AG09309 (cell line): ENCODE results near the gene C1orf74.
A peak's percentile ranks its signal among the peaks of the same experiment; 100 is the strongest.

Experiments
- DNase-seq: peaks from one replicate; pipeline ENCODE4 v3.0.0-alpha.2; 2010; ENCODE audit warnings: low read depth
- H3K4me3 ChIP-seq: 2 replicates; pipeline ENCODE4 v1.5.1; 2011; ENCODE audit warnings: mild to moderate bottlenecking, low read depth, low read length, moderate library complexity; ENCODE audit not compliant: control insufficient read depth
- TF ChIP-seq, protein P1 (sequence below): IDR thresholded peaks from 2 replicates; pipeline ENCODE4 v1.5.1; 2011; ENCODE audit warnings: mild to moderate bottlenecking, low read depth, low read length, inconsistent platforms; ENCODE audit not compliant: insufficient read depth, control insufficient read depth; ENCODE audit errors: missing control alignments

The C1orf74 gene

DNA sequence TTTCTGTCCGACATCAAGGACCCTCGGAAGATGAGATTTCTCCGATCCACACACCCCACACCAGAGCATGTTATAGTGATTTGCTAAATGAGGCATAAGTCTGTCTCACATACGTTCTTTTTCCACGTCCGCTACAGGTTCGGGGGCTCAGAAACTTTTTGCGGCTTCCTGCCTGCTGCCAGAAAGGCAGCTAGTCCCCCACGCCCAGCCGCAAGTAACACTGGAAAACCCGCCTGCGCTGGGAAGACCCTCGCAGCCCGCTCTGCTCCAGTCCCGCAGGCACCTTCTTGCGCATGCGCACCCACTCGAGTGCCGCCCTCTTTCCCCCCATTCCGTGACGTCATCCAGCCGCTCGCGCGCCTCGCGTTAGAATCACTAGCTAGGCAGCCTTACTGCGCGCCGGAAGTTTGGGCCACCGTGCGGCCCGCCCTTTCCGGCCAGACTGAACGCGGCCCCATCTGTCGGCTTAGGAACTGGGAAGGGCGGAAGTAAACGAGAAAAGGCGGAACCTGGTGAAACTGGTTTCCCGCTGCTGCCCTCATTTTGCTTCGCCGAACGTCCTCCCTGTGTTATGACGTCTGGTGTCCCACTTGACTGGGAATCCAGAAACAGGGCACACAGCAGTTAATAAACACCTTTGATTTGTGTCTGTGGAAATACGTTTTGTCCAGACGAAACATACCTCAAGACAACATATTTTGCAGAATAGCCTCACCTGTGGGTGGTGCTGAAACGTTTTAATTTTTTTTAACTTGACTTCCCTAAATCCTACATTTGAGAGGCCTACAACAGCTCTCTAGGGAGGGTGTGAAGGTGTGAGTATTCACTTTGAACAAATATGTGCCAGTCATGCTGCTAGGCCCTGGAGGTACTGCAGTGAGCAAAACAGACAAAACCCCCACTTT lies at the start of gene C1orf74:
C1orf74 (minus strand) TSS at position 295 of the 905 bp plus-strand sequence. CDS start 925 bp downstream, outside the sequence.
- peak; percentile 84 for DNase-seq
- TF ChIP-seq, protein P1, sequence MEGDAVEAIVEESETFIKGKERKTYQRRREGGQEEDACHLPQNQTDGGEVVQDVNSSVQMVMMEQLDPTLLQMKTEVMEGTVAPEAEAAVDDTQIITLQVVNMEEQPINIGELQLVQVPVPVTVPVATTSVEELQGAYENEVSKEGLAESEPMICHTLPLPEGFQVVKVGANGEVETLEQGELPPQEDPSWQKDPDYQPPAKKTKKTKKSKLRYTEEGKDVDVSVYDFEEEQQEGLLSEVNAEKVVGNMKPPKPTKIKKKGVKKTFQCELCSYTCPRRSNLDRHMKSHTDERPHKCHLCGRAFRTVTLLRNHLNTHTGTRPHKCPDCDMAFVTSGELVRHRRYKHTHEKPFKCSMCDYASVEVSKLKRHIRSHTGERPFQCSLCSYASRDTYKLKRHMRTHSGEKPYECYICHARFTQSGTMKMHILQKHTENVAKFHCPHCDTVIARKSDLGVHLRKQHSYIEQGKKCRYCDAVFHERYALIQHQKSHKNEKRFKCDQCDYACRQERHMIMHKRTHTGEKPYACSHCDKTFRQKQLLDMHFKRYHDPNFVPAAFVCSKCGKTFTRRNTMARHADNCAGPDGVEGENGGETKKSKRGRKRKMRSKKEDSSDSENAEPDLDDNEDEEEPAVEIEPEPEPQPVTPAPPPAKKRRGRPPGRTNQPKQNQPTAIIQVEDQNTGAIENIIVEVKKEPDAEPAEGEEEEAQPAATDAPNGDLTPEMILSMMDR = no peak

DNA sequence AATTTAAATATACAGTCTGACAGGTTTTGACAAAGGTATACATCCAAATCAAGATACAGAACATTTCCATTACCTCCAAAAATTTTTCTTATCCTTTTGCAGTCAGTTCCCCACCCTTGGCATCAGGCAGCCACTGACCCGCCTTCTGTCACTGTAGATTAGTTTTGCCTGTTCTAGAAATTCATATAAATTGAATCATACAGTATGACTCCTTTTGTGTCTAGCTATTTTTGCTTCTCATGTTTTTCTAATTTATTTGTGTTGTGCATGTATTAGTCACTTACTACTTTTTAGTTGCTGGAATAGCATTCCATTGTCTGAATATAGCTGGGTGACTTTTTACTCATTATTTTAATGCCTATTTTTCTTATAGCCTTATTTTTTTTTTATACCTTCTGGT lies 47.3 kb upstream of the C1orf74 start:
- DNase-seq = no peak
- TF ChIP-seq, protein P1 = no peak
- no peak overlapping the region for H3K4me3 ChIP-seq

More for the DNA sequence above, at the start of gene C1orf74:
- peak within 1 kb of the TSS; percentile 84 for H3K4me3 ChIP-seq

DNA sequence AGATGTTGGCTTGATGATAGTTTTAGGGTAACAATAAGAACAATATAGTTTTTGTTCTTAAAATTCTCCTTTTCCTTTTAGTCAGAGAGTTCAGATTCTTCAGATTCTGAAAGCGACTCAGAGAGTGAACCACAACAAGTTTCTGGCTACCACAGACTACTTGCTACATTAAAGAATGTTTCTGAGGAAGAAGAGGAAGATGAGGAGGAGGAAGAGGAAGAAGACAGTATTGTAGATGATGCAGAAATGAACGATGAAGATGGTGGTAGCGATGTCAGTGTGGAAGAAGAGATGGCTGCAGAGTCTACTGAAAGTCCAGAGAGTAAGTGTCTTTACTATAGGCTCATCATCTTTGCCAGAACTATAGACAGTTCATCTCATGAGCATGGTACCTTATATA lies 46.4 kb upstream of the C1orf74 start:
- DNase-seq = no peak

DNA sequence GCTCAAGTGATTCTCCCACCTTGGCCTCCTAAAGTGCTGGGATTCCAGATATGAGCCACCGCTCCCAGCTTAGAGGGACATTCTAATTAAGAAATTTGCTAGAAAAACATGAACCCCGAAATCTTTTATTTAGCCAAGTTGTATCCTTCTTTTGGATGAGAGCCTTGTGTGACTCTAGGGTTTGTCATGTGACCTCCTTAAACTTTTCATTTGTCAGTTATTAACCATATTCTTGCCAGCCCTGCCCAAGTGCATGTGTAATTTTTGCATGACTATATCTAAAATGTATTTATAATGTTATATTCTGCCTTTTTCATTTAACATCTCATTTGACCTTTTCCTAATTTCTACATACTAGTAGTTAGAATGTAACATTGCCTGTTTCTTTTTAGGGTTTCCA lies 45.4 kb upstream of the C1orf74 start:
- no peak overlapping the region for H3K4me3 ChIP-seq
- no peak for DNase-seq
- TF ChIP-seq, protein P1 = no peak

More for the DNA sequence above, 46.4 kb upstream of the C1orf74 start:
- no peak overlapping the region for H3K4me3 ChIP-seq
- TF ChIP-seq, protein P1 = no peak

DNA sequence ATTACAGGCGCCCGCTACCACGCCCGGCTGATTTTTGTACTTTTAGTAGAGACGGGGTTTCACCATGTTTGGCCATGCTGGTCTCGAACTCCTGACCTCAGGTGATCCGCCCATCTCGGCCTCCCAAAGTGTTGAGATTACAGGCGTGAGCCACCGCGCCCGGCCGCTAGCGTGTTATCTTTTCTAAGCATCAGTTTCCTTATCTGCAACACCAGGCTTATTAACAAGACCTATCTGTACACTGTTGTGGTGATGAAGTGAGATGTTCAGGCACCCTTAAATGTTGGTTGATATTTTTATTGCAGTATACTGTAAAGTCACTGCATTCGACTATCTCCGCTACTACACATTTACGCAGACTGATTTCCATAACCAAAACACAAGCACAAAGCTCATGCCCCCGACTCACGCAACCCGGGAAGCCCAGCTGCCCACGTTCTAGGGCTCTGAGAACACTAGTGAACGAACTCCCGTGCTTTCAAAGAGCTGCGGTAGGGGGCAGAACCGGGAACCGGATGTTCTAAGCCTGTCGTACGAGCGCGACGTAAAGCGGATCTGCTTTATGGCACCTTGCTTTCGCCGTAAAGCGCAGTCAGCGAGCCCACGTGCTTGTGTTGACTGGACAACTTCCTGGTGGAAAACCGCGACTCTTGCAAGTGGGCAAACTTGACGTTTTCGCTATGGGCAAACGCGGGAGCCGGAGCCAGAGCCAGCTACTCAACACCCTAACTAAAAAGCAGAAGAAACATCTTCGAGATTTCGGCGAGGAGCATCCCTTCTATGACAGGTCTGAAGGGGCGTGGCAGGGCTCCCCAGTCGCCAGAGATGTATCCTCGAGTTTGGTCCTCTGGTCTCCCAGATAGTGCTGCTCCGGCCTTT lies 43.3 kb upstream of the C1orf74 start, which contains the start of gene UTP25:
UTP25 (plus strand) TSS at position 589 of the 879 bp plus-strand sequence; CDS start at position 681, 92 bp downstream.
- TF ChIP-seq, protein P1 = peak; percentile 74
- DNase-seq = peak; percentile 89
- peak within 1 kb of the TSS; percentile 93 for H3K4me3 ChIP-seq
